ENCODE data around the gene NDRG4. TPM values are rescaled to one million over a fixed set of nuclear protein-coding genes. Genes with fewer than 3 reads are reported as not detected.

Gene NDRG4, protein sequence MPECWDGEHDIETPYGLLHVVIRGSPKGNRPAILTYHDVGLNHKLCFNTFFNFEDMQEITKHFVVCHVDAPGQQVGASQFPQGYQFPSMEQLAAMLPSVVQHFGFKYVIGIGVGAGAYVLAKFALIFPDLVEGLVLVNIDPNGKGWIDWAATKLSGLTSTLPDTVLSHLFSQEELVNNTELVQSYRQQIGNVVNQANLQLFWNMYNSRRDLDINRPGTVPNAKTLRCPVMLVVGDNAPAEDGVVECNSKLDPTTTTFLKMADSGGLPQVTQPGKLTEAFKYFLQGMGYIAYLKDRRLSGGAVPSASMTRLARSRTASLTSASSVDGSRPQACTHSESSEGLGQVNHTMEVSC
- total RNA-seq (ENCODE audit: low replicate concordance) = 5.9 and 25.6 TPM in 2 replicates

DNA sequence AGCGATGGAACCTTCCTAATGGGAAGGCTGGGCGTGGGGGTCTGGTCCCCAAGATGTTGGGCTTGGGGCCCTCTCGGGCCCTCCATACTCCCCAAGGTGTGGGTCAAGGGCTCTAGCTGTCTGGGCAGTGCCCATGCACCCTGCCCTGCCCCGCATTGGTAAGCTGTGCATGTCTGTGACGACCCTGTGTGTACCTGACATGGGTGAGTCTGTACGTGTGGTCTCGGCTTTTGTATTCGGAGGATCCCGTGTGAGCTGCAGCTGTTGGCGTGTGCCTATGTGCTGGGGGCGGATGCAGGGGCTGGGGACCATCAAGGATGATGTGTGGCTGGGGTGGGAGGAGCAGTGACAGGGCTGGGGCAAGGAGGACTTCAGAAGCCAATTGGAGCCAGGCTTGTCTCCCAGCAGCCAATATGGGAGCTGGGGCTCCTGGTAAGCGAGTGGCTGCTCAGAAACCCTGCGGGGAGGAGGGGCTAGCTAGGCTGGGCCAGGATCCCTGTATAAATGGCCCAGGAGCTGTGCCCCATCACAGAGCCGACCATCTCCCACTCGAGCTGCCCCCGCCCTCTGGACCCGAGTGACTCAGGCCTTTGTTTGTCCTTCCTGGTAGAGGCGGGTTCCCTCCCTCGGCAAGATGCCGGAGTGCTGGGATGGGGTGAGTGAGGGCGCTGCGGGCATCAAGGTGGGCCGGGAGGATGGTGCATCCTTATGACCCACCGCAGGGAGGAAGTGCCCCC lies at the start of gene NDRG4:
Gene NDRG4, plus strand, starts transcription at position 529 of the 737 bp plus-strand sequence. Its CDS starts 106 bp downstream, at position 635.

DNA sequence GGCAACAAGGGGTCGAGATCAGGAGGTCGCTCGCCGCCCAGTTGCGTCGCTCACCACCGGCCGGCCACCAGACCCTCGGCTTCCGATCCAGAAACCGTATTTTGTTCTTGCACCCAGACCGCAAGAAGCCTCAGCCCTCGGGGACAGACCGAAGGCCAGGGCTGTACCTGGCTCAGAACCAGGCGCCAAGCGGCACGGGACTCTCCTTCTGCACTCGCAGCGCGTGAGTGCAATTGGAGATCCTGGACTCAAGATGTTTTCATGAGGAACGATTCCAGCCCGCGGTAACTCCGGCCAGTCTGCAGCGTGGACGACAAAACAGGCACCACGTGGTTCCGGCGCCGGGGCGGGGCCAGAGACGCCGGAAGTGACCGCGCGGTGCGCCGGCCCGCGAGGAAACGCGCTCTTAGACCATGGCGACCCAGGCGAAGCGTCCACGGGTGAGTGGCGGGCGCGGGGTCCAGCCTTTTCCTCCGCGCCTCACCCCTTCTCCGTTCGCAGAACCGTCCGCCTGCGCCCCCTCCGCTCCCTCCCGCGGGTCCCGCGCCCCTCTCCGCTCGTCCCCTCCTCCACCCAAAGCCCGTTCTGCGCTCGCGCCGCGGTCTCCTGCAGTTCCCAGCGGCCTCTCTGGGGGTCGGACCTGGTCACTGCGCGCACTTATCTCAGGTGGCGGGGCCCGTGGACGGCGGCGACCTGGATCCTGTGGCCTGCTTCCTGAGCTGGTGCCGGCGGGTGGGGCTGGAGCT lies 15.4 kb downstream of the NDRG4 start, which contains the start of gene SETD6:
Gene SETD6, plus strand, starts transcription at position 393 of the 746 bp plus-strand sequence. Its CDS starts 21 bp downstream, at position 414.

Other genes with a start within 250 kb of the NDRG4 start
- gene PRSS54, start 205.1 kb upstream of the NDRG4 start, total RNA-seq (ENCODE audit: low replicate concordance) = not detected in 2 replicates
- 1.2 and 2.1 TPM in 2 replicates for gene GINS3, start 107.7 kb upstream of the NDRG4 start, total RNA-seq (ENCODE audit: low replicate concordance)
- gene SETD6, start 15.4 kb downstream of the NDRG4 start, total RNA-seq (ENCODE audit: low replicate concordance) = 9.5 and 18.1 TPM in 2 replicates
- gene CNOT1, start 129.7 kb downstream of the NDRG4 start, total RNA-seq (ENCODE audit: low replicate concordance) = 104 and 118 TPM in 2 replicates
- 22.6 and 31.9 TPM in 2 replicates for gene SLC38A7, start 184.6 kb downstream of the NDRG4 start, total RNA-seq (ENCODE audit: low replicate concordance)
- 10.6 and 23.1 TPM in 2 replicates for gene GOT2, start 234.2 kb downstream of the NDRG4 start, total RNA-seq (ENCODE audit: low replicate concordance)

All from smooth muscle cell of the coronary artery (primary cell).